ENCODE results near the gene MAP3K2.

DNA sequence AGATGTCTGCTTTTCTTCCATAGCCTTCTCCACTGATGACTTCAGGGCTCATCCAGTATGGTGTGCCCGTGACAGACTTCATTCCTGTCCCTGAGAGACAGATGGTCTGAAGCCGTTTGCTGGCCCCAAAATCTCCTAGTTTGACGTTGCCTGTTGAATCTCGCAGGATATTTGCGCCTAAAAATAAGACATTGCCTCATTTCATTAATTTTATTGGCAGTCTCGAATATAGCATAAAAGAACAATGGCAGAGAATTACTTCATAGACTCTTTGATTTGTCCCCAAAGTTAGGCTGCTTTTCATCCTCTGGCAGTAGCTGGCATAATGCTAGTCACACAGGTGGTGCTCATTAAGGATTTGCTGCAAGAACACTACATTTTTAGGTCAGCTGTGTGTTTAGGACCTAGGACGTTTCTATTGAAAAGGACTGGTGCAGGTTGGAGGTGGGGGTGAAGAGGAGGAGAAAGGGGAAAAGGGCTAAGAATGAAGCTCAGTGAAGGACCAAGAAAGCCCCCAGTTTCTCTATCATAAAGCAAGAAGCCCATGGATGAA, 79.1 kb downstream of the MAP3K2 start:
- TF ChIP-seq, protein P1, sequence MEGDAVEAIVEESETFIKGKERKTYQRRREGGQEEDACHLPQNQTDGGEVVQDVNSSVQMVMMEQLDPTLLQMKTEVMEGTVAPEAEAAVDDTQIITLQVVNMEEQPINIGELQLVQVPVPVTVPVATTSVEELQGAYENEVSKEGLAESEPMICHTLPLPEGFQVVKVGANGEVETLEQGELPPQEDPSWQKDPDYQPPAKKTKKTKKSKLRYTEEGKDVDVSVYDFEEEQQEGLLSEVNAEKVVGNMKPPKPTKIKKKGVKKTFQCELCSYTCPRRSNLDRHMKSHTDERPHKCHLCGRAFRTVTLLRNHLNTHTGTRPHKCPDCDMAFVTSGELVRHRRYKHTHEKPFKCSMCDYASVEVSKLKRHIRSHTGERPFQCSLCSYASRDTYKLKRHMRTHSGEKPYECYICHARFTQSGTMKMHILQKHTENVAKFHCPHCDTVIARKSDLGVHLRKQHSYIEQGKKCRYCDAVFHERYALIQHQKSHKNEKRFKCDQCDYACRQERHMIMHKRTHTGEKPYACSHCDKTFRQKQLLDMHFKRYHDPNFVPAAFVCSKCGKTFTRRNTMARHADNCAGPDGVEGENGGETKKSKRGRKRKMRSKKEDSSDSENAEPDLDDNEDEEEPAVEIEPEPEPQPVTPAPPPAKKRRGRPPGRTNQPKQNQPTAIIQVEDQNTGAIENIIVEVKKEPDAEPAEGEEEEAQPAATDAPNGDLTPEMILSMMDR (IDR thresholded peaks at IDR 0.05): no peak
- no peak for TF ChIP-seq POLR2AphosphoS5 (IDR thresholded peaks at IDR 0.05)

Data from prostate gland (tissue), 2 donors.